Superior temporal gyrus (tissue), 1 donor: ENCODE results near the gene TRMT1.

ENCODE experiments used
- DNase-seq: peaks from one replicate; pipeline ENCODE4 v3.0.0-alpha.2; 2016; ENCODE audit errors: extremely low spot score

Gene TRMT1

DNA sequence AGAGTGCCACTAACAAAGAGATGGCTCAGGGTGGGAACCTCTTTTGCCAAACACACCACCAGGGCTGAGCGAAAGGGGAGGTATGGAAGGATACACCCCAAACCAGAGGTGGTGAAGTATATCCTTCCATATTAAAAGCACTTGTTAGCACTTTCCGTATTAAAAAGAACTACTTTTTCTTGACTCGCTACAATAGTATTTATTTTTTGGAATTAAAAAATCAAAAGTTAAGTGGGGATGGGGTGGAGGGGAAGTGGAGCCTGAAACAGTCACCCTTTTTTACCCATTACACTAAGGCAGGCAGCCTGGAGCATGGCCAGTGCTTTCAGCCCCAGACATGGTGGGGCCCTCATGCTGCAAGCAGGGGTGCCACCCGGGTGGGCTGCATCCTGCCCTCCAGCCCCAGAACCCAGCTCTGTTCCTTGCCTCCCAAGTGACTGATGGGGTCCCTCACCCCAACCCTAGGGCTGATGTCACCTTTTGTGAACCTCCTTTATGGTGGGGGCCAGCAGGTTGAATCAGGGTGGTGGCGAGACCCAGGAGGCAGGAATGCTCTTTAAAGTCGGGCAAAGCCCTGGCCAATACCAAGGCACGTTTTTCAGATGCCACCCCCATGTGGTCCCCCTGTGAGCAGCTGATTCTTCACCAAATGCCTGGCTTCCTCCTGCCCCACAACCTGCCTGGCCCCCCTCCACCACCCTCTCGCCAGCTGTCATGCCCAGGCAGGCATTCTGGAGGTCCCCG is 44.9 kb downstream of the TRMT1 start:
- peak; percentile 61 for DNase-seq

DNA sequence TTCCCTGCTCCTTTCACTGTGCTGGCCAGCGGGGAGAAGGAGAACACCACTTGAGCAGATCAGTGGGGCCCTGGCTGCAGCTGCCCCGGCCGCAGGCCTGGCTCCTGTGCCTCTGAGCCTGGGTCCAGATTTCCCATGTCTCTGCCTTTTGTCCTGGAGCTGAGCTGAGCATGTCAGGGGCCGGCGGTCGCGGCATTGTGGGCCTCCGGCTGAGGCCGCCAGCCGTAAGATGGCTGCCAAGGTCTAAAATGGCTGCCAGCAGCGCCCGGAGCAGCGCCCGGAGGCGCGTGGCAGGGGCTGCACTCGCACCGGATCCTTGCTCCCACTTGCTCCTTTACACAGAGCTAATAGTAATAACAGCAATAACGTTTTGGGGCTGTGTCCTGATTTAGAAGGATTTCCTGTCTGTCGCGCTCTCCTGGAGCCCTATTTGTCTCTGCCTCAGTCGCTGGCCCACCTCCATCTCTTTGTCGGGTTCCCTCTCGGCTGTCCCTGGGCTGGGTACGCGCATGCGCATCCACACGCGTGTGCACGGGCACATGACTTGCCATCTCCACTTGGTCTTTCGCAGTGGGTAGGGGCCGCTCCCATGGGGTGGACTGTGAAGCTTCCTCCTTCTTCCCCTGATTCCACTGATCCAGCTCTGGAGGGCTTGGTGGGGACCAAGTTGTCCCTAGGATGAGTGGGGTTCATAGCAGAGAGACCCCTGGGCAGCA is 46.0 kb downstream of the TRMT1 start:
- DNase-seq = peak; percentile 73

DNA sequence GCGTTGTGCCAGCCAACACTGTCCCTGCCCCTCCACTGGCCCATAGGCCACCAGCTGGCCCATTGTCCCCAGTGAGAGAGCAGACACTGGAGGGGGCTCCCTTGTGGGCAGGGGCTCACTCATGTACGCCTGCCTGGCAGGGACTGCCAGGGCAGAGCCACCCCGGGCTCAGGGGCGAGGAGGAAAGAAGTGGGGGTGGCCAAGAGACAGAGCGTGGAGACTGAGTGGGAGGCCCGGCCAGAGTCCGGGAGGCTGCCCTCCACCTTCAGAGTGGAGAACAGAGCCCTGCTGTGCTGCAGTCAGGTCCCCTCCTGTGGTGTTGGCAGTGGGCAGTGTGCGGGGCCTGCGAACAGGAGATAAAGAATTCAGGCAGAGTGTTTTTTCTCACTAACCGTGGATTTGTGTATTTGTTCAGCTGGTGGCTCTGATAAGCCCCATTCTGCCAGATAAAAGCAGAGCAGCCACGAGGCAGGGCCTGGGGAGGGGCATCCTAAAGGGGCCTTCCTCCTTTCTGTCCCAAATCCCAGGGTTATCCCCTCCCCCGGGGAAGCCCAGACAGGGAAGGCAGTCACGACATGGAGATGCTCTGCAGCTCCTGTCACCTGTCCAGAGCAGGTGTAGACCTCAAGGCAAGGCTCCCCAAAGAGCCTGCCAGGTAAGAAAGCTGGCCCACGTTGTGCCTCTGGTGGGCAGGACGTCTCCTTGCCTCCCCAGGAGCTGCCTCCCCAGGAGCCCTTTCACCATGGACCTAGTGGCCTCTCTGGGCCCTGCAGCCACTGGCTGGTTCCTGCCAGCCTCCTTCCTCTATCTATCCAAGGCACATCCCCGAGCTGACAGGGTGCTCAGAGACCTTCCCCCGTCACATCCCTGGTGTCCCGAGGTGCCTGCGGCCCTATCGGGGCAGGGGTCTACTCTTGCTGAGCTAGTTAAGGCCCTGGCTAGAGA is 46.9 kb downstream of the TRMT1 start:
- no peak for DNase-seq

DNA sequence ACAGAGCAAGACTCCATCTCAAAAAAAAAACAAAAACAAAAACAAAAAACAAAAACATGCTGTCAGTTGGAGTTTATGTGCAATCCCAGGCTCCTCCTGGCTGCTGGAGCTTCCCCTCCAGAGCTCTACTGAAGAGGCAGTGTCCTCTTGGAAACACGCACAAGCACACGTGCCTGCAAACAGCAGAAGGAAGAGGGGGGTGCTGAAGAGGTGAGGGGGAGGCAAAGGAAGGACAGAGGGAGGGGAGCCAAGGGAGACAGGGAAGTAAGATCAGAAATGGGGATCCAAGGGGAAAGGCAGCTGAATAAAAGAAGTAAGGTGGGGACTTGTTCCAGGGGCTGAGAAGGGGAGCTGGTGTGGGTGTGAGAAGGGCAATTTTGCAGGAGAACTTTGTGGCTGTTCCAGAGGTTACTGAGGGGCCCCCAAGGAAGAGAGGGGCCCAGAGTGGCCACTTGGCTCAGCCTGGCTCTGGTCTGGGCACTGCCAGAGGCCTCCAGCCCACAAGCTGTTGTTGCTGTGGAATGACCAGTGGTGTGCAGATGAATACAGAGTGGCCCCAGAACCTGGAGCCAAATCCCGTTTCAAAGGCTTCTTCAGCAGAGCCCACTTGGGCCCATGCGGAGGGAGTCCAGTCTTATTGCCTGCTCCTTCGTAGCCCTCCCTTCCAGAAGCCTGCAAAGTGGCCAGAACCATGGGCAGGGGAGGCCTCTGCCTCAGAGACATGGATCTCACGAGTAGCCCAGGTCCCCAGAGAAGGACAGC is 48.3 kb downstream of the TRMT1 start:
- peak; percentile 71 for DNase-seq

DNA sequence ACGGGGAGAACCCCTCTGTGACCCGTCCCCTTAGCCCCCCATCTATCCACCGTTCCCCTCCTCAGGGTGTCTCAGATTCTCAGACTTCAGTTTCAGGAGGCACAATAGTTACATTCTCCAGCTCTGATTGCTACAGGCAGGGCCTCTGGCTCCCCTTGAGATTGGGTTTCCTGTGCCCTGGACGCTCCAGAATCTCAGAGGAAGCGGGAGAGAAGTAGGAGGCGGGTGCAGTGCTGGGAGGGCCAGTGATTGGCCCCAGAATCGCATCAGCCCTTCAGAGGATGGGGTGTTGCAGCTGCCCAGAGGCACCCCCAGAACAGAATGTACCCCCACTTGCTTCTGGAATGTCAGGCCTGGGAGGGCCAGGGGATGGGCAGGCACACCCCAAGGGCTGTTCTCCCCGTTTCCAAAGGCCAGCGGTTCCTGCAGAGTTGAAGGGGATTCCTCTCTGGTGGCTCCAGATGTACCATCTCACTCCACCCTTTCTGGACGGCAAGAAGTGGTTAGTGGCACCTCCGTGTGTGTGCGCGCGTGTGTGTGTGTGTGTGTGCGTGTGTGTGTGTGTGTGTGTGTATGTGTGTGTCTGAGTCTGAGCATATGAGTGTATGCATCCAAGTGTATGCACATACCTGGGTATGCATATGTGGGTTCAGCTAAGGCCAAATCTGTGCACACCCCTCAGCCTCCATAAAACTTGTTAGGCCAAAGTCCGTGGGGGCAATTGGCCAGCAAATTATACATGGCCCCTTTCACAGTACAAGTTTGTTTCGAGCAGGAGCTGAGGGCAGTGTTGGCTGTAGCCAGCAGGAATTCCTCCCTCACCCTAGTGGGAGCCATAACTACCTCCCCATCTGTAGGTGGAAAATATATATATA is 49.4 kb downstream of the TRMT1 start:
- DNase-seq = no peak

DNA sequence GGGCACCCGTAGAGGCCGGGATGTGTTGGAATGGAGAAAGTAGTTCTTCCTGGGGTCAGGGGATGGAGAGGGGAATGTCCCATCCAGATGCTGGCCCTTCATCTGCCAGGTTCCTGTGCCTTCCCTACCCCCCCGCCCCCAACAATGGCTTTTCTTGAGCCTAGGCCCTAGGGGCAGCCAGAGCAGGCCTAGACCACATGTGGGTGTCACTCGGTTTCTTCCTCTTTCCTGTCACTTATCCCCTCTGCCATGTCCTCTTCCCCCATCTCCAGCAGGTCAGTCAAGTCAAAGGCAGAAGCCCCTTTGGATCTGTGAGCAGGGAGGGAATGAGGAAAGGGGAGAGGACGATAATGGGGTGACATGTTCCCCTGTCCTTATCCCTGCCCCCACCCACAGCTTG is 50.3 kb downstream of the TRMT1 start:
- no peak for DNase-seq

DNA sequence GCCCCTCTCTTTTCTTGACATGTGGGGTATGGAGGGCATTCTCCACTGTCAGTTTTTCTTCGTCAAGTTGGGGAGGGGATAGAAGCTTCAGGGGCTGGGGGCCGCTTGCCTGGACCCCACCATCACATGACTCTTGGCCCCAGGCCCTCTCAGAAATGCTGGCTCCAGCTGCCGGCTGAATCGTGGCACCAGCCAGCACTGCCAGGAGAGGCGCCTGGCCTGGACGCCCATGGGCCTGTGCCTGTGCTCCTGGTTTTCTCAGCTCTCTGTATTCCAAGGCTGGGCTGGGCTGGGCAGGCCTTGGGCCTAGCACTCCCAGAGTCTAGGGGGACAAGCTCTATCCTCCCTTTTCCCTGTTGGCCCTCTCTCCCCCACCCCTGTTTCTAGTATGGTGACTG is 52.4 kb downstream of the TRMT1 start:
- no peak for DNase-seq

DNA sequence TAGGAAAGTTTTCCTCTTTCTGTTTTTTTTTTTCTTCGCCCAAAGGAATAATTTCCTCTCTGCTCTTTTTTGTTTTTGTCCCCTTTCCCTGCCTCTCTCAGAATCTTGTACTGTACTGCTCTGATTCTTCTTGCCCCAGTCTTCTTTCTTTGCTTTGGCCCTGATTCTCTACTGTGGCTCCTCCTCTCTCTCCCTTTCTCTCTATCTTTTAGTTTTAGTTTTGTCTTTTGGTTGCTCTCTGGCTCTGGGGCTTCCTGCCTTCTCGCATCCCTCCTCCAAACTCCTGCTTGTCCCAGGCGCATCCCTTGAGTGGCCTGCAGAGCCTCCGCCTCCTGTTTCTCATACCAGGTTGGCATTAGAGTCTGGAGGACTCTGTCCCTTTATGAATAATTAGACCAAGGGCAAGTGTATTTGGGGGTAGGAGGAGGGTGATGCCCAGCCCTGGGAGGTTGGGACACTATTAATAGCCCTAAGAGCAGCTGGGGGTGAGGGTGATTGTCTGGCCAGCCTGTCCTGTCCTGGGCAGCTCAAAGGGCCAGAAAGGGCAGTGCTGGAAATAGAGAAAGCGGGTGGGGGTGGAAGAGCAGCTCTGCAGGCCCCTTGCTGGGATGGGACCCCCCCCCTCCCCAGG is 53.0 kb downstream of the TRMT1 start:
- DNase-seq = no peak

DNA sequence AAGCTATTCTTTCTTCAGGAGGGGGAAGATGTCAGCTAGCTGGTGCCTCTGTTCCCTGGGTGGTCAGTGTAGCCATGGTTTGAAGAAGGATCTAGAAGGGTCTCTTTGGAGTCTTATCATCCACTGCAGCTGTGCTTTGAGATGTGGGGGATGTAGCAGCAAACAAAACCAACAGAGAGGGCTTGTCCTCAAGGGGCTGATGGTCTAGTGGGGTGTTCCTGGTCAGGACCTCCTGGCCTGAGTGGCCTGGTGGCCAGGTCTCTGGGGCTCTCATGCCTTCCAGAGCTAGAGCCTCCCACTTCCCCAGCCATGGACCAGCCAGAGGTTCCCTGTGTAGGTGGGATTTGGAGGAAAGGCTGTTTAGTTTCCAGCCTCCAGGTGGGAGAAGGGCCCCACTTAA is 54.2 kb downstream of the TRMT1 start:
- no peak for DNase-seq

DNA sequence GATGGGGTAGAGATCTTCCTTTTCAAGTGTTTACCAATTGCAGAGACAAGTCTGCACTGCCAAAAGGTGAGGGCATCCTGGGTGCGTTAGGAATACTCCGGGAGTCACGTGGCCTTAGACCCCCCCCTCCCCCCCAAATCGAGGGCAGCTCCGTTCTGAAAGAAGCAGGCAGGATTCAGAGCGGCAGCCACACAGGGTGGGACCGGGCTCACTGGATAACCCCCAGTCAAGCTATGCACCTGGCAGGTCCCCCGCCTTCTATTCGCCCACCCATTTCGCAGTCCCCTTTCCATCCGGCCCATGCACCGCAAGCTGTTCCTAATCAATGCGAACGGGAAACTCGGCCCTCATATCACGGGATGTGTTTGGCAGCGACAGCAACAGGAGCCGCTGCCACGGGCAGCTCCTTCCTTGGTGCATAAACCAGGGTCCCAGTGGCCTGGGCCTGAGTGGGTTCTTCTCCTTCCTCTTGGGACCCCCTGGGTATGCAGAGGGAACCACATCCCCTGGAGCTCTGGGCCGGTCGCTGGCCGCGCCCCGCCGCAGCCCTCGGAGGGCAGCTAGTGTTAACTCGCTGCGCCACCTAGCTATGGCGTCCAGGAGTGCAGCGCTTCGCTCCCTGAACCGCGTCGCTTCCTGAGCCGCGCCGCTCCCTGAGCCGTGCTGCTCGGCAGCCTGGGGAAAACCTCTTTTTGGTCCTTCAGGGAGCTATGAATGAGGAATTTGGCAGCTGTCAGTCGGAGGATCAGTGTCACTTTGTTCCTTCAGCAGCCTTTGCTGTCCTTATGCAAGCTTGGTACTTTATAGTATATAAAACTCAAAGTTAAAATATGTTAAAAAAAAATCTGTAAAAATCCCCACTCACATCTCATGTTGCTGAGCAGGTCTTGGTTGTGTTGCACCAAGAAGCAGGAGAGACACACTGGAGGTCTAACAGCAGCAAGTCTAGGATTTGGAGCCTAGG is 55.3 kb downstream of the TRMT1 start:
- DNase-seq = peak; percentile 96

DNA sequence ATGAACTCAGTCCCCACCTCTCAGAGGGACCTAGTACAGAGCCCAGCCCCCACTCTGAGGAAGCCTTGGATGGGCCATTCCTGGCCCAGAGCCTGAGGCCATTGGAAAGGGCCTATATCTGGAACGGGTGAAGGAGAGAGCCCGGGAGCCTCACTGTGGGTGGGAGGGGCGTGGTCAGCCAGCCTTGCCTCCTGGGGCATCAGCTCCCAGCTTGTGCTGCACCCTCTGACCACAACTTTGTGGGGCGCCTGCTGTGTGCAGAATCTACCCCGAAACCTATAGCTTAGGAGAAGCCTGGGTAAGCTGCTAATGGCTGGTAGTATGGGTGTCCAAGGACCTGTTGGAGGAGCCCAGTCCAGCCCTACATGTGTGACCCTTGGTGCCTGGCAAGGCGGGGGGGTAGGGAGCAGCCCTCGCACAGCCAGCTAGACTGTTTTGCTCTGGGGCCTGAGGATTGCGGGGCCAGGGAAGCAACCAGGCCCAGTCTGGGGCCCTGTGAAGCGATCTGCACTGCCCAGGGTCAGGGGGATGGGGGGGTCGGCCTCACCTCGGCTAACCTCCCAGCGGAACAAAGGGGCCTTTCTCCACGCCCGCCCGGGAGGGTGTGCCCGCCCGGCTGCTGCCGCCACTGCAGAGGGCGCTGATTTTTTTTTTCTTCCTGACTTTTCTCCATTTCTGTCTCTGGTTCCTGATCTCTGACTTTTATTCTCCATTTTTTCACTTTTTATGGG is 56.1 kb downstream of the TRMT1 start:
- DNase-seq = peak; percentile 70

DNA sequence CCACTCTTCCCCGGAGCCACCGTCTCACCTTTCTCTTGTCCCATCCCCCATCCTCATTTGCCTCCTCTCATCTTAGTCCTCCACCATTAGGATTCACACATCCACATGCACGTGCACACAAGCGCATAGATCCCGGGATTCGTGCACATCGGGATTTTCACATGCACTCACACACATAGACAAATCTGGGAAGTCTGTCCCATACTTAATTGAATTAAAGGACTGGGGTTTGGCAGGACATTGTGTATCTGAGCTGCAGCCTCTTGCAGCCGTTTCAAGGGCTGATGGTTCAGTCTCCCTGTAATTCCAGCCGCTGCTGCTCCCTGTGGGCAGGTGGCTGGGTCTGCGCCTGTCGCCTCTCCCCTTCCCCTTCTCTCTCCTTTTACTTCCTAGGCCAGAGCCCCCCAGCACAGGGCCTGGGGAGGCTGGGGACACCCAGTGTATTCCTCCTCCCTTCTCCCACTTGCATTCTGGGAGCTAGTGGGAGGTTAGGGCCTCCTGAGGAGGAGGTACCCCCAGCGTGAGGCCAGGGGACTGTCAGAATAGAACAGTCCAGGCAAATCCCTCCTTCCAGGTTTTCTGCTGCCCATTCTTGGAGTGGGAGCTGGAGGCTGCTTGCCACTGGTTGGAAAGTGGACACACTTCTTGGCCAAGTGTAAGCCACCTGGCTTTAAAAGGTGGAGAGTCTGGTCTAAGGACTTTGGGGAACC is 57.4 kb downstream of the TRMT1 start:
- no peak for DNase-seq

DNA sequence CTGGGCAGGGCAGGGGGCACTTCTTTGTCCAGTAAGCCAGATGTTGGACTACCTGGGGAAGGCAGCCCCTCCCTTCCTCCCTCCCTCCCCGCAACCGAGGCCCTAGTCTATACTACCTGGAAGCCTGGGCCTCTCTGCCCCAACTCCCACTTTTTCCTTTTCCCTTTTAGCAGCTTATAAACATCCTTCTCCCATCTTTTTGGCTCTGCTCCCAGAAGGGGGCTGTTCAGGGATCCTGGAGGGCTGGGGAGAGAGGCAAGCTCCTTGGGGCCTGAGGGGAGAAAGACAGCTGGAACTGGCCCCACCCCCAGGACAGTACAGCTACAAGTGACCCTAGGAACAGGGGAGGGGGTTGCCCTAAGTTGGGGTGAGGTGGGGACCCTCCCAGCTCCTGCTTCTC is 58.8 kb downstream of the TRMT1 start:
- DNase-seq = no peak

DNA sequence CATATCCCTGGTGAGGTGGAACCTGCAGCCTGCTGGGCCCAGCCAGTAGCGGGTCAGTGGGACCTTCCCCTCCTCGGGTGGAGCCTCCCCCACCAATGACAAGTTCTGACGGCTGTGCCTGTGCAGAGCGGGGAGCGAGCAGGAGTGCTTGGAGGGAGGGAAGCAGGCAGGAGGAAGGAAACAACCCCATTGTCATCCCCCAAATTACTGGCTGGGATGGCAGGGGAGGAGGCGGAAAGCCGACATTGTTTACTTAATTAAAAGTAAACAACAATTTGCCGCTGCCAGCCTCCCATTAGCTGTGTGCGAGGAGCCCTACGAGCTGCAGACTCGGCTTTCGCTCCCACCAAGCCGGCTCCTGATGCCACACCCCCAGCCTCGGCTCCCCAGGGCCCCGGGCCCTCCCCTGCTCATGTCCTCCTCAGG is 59.4 kb downstream of the TRMT1 start:
- no peak for DNase-seq

DNA sequence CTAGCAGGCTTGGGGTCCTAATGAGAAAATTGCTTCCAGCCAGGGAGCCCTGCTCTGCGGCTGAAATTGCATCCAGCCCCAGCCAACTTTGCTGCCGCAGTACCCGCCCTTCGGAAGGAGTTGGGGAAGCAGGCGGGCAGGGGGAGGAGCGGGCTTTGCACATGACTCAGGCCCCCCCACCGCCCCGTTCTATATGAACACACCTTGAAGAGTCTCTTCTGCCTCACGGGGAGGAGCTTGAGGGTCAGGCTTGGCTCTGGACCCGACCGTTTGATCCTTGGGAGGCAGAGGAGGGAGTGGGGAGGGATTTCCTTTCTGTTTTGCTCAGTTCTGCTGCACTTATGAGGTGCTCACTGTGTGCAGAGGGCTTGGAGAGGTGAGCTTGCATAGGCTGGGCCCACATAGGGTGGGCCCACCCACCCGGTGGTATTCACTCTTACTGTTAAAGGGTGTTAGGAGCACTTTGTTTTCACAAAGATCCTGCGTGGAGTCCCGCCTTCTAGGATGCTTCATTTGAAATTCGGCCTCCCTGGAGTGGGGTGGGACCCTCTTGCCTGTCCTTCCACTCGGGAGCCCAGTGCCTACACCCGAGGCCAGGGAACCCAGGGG is 60.4 kb downstream of the TRMT1 start:
- DNase-seq = no peak

DNA sequence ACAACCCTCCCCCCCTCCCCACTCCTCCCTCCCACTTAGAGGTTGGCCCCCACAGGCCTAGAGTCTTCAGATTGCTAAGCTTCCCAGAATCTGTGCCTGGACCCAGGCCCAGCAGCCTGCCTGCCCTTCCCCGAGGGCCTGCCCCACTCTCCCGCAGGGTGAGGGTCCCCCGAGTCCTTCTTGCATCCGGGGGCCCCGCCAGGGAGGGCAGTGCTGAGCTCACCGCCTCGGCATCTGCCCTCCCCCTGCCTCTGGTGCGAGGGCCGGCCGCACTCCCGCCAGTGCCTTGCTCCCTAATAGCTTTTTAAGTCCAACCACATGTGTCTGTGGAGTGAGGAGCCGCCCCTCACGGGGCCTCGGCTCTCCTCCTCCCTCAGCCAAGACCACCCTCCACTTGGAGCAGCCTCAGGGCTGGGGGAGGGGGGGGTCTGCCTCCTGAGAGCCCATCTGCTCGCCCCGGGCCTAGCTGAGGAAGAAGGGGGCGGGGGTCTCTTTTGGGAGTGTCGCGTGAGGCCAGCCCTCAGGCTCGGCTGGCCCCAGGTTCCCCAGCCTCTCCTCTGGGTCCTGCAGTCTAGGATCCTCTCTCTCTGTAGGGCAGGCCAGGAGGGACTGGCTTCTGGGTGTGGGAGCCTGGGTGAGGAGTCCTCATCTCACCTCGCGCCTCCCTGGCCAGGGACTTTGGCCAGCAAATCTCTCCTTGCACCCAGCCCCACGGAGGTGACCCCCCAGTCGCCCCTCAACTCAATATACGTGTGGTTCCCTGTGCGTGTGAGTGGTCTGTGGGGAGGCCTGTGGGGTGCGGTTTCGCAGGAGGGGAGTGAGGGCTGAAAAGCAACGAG is 61.1 kb downstream of the TRMT1 start:
- DNase-seq = no peak
